C4-2B (cell line): ENCODE results near the gene CKB.

Experiments
- CTCF ChIP-seq: fragments of 450-650 bp; conservative IDR thresholded peaks from 2 replicates; pipeline ENCODE4 v1.5.1; 2017; ENCODE audit warnings: mild to moderate bottlenecking
- ZFX ChIP-seq: fragments of 450-650 bp; IDR thresholded peaks from 2 replicates; pipeline ENCODE4 v1.6.1; 2017

DNA sequence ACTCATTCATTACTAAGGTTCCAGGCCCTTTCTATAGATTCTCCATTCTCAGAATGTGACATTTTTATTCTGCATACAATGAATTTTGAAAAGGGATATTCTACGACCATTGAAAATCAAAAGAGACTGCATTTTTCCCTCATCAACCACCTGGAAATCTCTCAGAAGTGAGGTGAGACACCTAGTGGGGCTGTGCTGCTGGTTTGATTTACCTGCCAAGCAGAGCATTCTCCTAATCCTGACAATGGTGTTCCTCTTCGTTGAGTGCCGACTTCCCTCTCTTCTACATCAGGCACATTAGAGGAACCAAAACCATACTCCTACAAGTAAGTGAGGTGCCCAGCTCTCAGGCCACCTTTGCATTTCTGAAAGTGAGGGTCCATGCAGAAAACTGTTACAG lies 14.9 kb downstream of the CKB start:
- TF ChIP-seq CTCF (no peak), ZFX (no peak)
